Endothelial cell of umbilical vein (primary cell): ENCODE measurements around the gene MTMR4.
"Not testable (repeated sequence)": the region's sequence is repeated elsewhere in the genome, so short reads cannot be mapped to it uniquely, and the experiment has no call there.

Experiments
- EZH2 ChIP-seq: IDR thresholded peaks from 2 replicates; pipeline ENCODE4 v1.6.1; 2012; ENCODE audit warnings: borderline replicate concordance, low read depth, mild to moderate bottlenecking, moderate library complexity, low read length, inconsistent platforms; ENCODE audit not compliant: severe bottlenecking
- GATA2 ChIP-seq: IDR thresholded peaks from 2 replicates; pipeline ENCODE4 v1.7.0; 2011; ENCODE audit warnings: low read depth, mild to moderate bottlenecking, moderate library complexity, mixed read lengths, low read length; ENCODE audit not compliant: insufficient read length, insufficient read depth
- MYC ChIP-seq: IDR thresholded peaks from one replicate; pipeline ENCODE4 v1.6.1; 2011; ENCODE audit warnings: mild to moderate bottlenecking, low read depth, low read length
- POLR2A ChIP-seq: IDR thresholded peaks from 2 replicates; pipeline ENCODE4 v1.6.1; 2012; ENCODE audit warnings: low read depth, mild to moderate bottlenecking, control low read depth, low read length
- POLR2AphosphoS5 ChIP-seq: IDR thresholded peaks from 2 replicates; pipeline ENCODE4 v1.6.1; 2012; ENCODE audit warnings: low read depth, mild to moderate bottlenecking, control low read depth, low read length, moderate library complexity; ENCODE audit not compliant: insufficient read depth
- TF ChIP-seq, protein P1 (sequence below), 2 donors: IDR thresholded peaks; 1 replicate in 1 of 2; 2 replicates in 1 of 2; pipeline ENCODE4 v1.5.1; 2011; ENCODE audit warnings: low read length in 2 of 2, mild to moderate bottlenecking in 2 of 2, moderate library complexity in 2 of 2, control low read depth in 1 of 2, inconsistent platforms in 1 of 2, low read depth in 1 of 2; ENCODE audit not compliant: insufficient read depth in 1 of 2; ENCODE audit errors: extremely low read depth in 1 of 2
- TF ChIP-seq, protein P2 (sequence below): IDR thresholded peaks from 2 replicates; pipeline ENCODE4 v1.6.1; 2011; ENCODE audit not compliant: insufficient read depth, insufficient read length

DNA sequence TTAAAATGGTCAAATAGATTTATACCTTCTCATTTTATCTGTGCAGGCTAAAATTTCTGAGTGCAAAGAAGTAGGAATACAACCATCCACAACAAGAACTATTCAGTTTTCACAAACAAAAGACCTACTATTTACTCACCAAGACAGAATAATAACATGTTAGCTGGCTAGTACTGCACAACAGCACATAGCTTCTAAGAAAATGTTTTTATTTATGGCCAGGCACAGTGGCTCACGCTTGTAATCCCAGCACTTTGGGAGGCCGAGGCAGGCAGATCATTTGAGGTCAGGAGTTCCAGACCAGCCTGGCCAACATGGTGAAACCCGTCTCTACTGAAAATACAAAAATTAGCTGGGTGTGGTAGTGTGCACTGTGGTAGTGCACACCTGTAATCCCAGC is 40.7 kb upstream of the MTMR4 start:
- TF ChIP-seq, protein P1, sequence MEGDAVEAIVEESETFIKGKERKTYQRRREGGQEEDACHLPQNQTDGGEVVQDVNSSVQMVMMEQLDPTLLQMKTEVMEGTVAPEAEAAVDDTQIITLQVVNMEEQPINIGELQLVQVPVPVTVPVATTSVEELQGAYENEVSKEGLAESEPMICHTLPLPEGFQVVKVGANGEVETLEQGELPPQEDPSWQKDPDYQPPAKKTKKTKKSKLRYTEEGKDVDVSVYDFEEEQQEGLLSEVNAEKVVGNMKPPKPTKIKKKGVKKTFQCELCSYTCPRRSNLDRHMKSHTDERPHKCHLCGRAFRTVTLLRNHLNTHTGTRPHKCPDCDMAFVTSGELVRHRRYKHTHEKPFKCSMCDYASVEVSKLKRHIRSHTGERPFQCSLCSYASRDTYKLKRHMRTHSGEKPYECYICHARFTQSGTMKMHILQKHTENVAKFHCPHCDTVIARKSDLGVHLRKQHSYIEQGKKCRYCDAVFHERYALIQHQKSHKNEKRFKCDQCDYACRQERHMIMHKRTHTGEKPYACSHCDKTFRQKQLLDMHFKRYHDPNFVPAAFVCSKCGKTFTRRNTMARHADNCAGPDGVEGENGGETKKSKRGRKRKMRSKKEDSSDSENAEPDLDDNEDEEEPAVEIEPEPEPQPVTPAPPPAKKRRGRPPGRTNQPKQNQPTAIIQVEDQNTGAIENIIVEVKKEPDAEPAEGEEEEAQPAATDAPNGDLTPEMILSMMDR (IDR thresholded peaks at IDR 0.05; ENCODE audit: extremely low read depth in 1 of 2, insufficient read depth in 1 of 2, low read depth in 1 of 2, low read length in 2 of 2) = not testable (repeated sequence)
- not testable (repeated sequence) for TF ChIP-seq EZH2, POLR2A, POLR2AphosphoS5, MYC, GATA2
- TF ChIP-seq, protein P2, sequence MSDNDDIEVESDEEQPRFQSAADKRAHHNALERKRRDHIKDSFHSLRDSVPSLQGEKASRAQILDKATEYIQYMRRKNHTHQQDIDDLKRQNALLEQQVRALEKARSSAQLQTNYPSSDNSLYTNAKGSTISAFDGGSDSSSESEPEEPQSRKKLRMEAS = not testable (repeated sequence)
